HEK293 (cell line): ENCODE measurements around the gene ASCC1.

Experiments
- ATF2 ChIP-seq: fragments of 450-650 bp; formaldehyde crosslinking; IDR thresholded peaks from 2 replicates; pipeline ENCODE4 v1.5.1; 2016; ENCODE audit warnings: missing biosample characterization, missing genetic modification characterization, low read depth
- ZBTB20 ChIP-seq: fragments of 450-650 bp; formaldehyde crosslinking; IDR thresholded peaks from 2 replicates; pipeline ENCODE4 v1.5.1; 2016; ENCODE audit warnings: missing biosample characterization, missing genetic modification characterization
- ZNF707 ChIP-seq: fragments of 450-650 bp; formaldehyde crosslinking; IDR thresholded peaks from 2 replicates; pipeline ENCODE4 v1.5.1; 2016; ENCODE audit warnings: missing biosample characterization, missing genetic modification characterization
- TF ChIP-seq, protein P1 (sequence below): IDR thresholded peaks from 2 replicates; pipeline ENCODE4 v1.6.1; 2011; ENCODE audit warnings: mild to moderate bottlenecking, low read depth, low read length, borderline replicate concordance

- TF ChIP-seq ZNF707 (tag by site-specific recombination) (no peak), ATF2 (tag by site-specific recombination) (no peak), ZBTB20 (no peak)
- TF ChIP-seq, protein P1, sequence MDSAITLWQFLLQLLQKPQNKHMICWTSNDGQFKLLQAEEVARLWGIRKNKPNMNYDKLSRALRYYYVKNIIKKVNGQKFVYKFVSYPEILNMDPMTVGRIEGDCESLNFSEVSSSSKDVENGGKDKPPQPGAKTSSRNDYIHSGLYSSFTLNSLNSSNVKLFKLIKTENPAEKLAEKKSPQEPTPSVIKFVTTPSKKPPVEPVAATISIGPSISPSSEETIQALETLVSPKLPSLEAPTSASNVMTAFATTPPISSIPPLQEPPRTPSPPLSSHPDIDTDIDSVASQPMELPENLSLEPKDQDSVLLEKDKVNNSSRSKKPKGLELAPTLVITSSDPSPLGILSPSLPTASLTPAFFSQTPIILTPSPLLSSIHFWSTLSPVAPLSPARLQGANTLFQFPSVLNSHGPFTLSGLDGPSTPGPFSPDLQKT: no peak
These were observed 21.1 kb downstream of the ASCC1 start for GRCh38 chr10:72194949-72195348.
